Endothelial cell of umbilical vein (primary cell): ENCODE data around the gene TAS2R39. TPM values are rescaled to one million over a fixed set of nuclear protein-coding genes. Genes with fewer than 3 reads are reported as not detected.

ENCODE experiments used
- BruUV-seq: library from RNA; stranded (reverse); fragments of 400-500 nt; replicated peaks from 2 replicates; lab custom pipeline; 2021; lab: Mats Ljungman, UMichigan
- CTCF ChIA-PET: fragments of 300-600, 350-600 bp; sonication (Branson Sonifier 250); formaldehyde crosslinking; loops from one replicate; lab custom pipeline; 2021; ENCODE audit warnings: antibody characterized with exemption, inconsistent platforms; lab: Charles Lee
- POLR2A ChIA-PET: fragments of 300-600, 350-600 bp; sonication (Branson Sonifier 250); formaldehyde crosslinking; loops from one replicate; lab custom pipeline; 2021; ENCODE audit warnings: antibody characterized with exemption, inconsistent platforms; lab: Charles Lee
- DNase-seq: peaks from one replicate; pipeline ENCODE4 v3.0.0-alpha.2; 2011; ENCODE audit warnings: low read depth, low spot score
- FAIRE-seq: peaks from 2 replicates; lab custom pipeline; 2011; peaks lifted over from hg19 to GRCh38; lab: Jason Lieb, UNC
- H2AFZ ChIP-seq: 2 replicates; pipeline ENCODE4 v1.6.0; 2012; ENCODE audit warnings: low read depth, low read length, control low read depth, inconsistent platforms
- H3K27ac ChIP-seq: 2 replicates; pipeline ENCODE4 v1.5.1; 2011; ENCODE audit warnings: low read depth, mild to moderate bottlenecking, control low read depth, low read length, moderate library complexity; ENCODE audit not compliant: insufficient read depth
- H3K27me3 ChIP-seq, 2 experiments: 2 replicates each; pipeline versions ENCODE4 v1.6.0 to v1.6.1; 2011; ENCODE audit warnings: low read length in 2 of 2, mixed read lengths in 1 of 2; ENCODE audit not compliant: control insufficient read depth in 2 of 2, insufficient read depth in 2 of 2
- H3K36me3 ChIP-seq, 2 experiments: 2 replicates in 1 of 2; 3 replicates in 1 of 2; pipeline ENCODE4 v1.5.1; 2011; ENCODE audit warnings: low read length in 2 of 2, mild to moderate bottlenecking in 1 of 2, moderate library complexity in 1 of 2; ENCODE audit not compliant: control insufficient read depth in 2 of 2, insufficient read depth in 2 of 2; ENCODE audit errors: extremely low read depth in 1 of 2
- H3K4me1 ChIP-seq: 3 replicates; pipeline ENCODE4 v1.5.1; 2011; ENCODE audit warnings: mild to moderate bottlenecking, low read length; ENCODE audit not compliant: control insufficient read depth, insufficient read depth; ENCODE audit errors: extremely low read depth
- H3K4me2 ChIP-seq: 2 replicates; pipeline ENCODE4 v1.6.1; 2011; ENCODE audit warnings: low read length, control low read depth, mixed read lengths; ENCODE audit not compliant: insufficient read depth
- H3K4me3 ChIP-seq, 3 experiments: fragments of 200-600 bp in 1 of 3; sonication (generic), shearing (Covaris generic) in 1 of 3; replicated peaks in 1 of 3; 2 replicates each; pipeline ENCODE4 v1.5.1; 2011 to 2016; ENCODE audit warnings: control low read depth in 3 of 3, low read length in 3 of 3, mild to moderate bottlenecking in 2 of 3, inconsistent platforms in 1 of 3, low read depth in 1 of 3, moderate library complexity in 1 of 3; ENCODE audit not compliant: insufficient read depth in 1 of 3
- H3K79me2 ChIP-seq: 2 replicates; pipeline ENCODE4 v1.6.0; 2012; ENCODE audit warnings: low read length, inconsistent platforms; ENCODE audit not compliant: control insufficient read depth, insufficient read depth
- H3K9ac ChIP-seq: replicated peaks from 2 replicates; pipeline ENCODE3; 2011; ENCODE audit warnings: low read length, control low read depth; ENCODE audit not compliant: insufficient read depth; ENCODE audit errors: extremely low read depth
- H3K9me1 ChIP-seq: replicated peaks from 3 replicates; pipeline ENCODE4 v1.6.0; 2011; ENCODE audit warnings: mild to moderate bottlenecking, low read length; ENCODE audit not compliant: control insufficient read depth, insufficient read depth; ENCODE audit errors: extremely low read depth
- H3K9me3 ChIP-seq: replicated peaks from 2 replicates; pipeline ENCODE4 v1.5.1; 2012; ENCODE audit warnings: low read length, inconsistent platforms; ENCODE audit not compliant: control insufficient read depth, insufficient read depth
- H4K20me1 ChIP-seq: replicated peaks from 2 replicates; pipeline ENCODE3; 2011; ENCODE audit warnings: mild to moderate bottlenecking, low read length; ENCODE audit not compliant: control insufficient read depth, insufficient read depth; ENCODE audit errors: extremely low read depth
- EZH2 ChIP-seq: IDR thresholded peaks from 2 replicates; pipeline ENCODE4 v1.6.1; 2012; ENCODE audit warnings: borderline replicate concordance, low read depth, mild to moderate bottlenecking, moderate library complexity, low read length, inconsistent platforms; ENCODE audit not compliant: severe bottlenecking
- FOS ChIP-seq: IDR thresholded peaks from 2 replicates; pipeline ENCODE4 v1.6.1; 2011; ENCODE audit warnings: mild to moderate bottlenecking, low read length, moderate library complexity, borderline replicate concordance; ENCODE audit not compliant: insufficient read depth
- GATA2 ChIP-seq: IDR thresholded peaks from 2 replicates; pipeline ENCODE4 v1.7.0; 2011; ENCODE audit warnings: low read depth, mild to moderate bottlenecking, moderate library complexity, mixed read lengths, low read length; ENCODE audit not compliant: insufficient read length, insufficient read depth
- JUN ChIP-seq: IDR thresholded peaks from 2 replicates; pipeline ENCODE4 v1.6.1; 2011; ENCODE audit warnings: borderline replicate concordance, low read depth; ENCODE audit not compliant: insufficient read length, insufficient read depth
- MYC ChIP-seq: IDR thresholded peaks from one replicate; pipeline ENCODE4 v1.6.1; 2011; ENCODE audit warnings: mild to moderate bottlenecking, low read depth, low read length
- POLR2A ChIP-seq: IDR thresholded peaks from 2 replicates; pipeline ENCODE4 v1.6.1; 2012; ENCODE audit warnings: low read depth, mild to moderate bottlenecking, control low read depth, low read length
- POLR2AphosphoS5 ChIP-seq: IDR thresholded peaks from 2 replicates; pipeline ENCODE4 v1.6.1; 2012; ENCODE audit warnings: low read depth, mild to moderate bottlenecking, control low read depth, low read length, moderate library complexity; ENCODE audit not compliant: insufficient read depth
- dilution Hi-C: fragments of 300-500 bp; cut with MboI; formaldehyde crosslinking; loops from one replicate; pipeline ENCODE4 v1.15.0; 2019; ENCODE audit warnings: low sequenced_read_pairs; ENCODE audit not compliant: extremely low pct_ligation_motif_present
- intact Hi-C: fragments of 100-400 bp; cut with micrococcal nuclease; formaldehyde crosslinking; loops from one replicate; pipeline ENCODE4 v1.10.0; 2022
- polyA plus RNA-seq, 4 experiments: library from polyadenylated mRNA; depleted of rRNA in 3 of 4; stranded (reverse) in 3 of 4; unstranded in 1 of 4; fragments of >200 nt; gene quantifications; 2 replicates each; pipeline versions ENCODE4 v1.2.1 to v1.2.3, GENCODE V29; 2011 to 2012; ENCODE audit warnings: missing spikeins in 1 of 4
- total RNA-seq: library from RNA; stranded (reverse); gene quantifications from 2 replicates; pipeline ENCODE4 v1.2.3, GENCODE V29; 2021
- TF ChIP-seq, protein P1 (sequence below), 2 donors: IDR thresholded peaks; 1 replicate in 1 of 2; 2 replicates in 1 of 2; pipeline ENCODE4 v1.5.1; 2011; ENCODE audit warnings: low read length in 2 of 2, mild to moderate bottlenecking in 2 of 2, moderate library complexity in 2 of 2, control low read depth in 1 of 2, inconsistent platforms in 1 of 2, low read depth in 1 of 2; ENCODE audit not compliant: insufficient read depth in 1 of 2; ENCODE audit errors: extremely low read depth in 1 of 2
- TF ChIP-seq, protein P2 (sequence below): IDR thresholded peaks from 2 replicates; pipeline ENCODE4 v1.6.1; 2011; ENCODE audit not compliant: insufficient read depth, insufficient read length

TAS2R39 gene
- total and polyA plus RNA-seq, 2 donors (not counting 3 experiments of a cell fraction or from before 2014, with no cell fraction given) = not detected

DNA sequence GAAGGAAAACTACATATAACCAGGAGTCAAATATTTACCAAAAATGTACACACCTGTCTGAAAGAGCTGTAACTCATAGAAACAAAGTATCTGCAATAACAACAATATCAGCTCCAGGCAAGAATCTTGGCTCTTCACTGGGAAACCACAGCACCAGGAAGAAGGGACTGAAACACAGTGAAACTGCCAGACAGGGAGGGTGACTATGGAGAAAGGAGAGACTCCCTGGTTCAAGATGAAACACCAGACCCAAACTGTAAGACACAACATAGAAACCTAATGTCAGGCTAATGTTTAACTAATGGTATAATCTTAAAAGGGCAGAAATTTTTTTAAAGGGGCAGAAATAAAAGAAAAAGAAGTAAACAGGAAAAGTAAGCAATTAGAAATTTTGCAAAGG is 11.5 kb upstream of the TAS2R39 start:
- no peaks in the 10 kb centered on the region for H4K20me1 ChIP-seq
- no peak overlapping the region for H2AFZ ChIP-seq
- dilution Hi-C loops (no loop called here), intact Hi-C loops (no loop called here)
- no peak overlapping the region for H3K4me2 ChIP-seq
- no peaks in the 10 kb centered on the region for H3K79me2 ChIP-seq
- DNase-seq (no peak), FAIRE-seq (no peak)
- BruUV-seq = no TSS peak
- no peaks in the 10 kb centered on the region for H3K9me1 ChIP-seq
- ChIA-PET CTCF (no interaction called here), POLR2A (no interaction called here)
- H3K4me1 ChIP-seq = no peaks in the 10 kb centered on the region
- no peaks in the 10 kb centered on the region for H3K9me3 ChIP-seq
- no peak overlapping the region for H3K4me3 ChIP-seq
- H3K36me3 ChIP-seq = no peaks in the 10 kb centered on the region
- no peaks in the 10 kb centered on the region for H3K27me3 ChIP-seq
- TF ChIP-seq FOS (no peak), MYC (no peak), GATA2 (no peak), EZH2 (no peak), JUN (no peak), POLR2A (no peak), POLR2AphosphoS5 (no peak)
- TF ChIP-seq, protein P1, sequence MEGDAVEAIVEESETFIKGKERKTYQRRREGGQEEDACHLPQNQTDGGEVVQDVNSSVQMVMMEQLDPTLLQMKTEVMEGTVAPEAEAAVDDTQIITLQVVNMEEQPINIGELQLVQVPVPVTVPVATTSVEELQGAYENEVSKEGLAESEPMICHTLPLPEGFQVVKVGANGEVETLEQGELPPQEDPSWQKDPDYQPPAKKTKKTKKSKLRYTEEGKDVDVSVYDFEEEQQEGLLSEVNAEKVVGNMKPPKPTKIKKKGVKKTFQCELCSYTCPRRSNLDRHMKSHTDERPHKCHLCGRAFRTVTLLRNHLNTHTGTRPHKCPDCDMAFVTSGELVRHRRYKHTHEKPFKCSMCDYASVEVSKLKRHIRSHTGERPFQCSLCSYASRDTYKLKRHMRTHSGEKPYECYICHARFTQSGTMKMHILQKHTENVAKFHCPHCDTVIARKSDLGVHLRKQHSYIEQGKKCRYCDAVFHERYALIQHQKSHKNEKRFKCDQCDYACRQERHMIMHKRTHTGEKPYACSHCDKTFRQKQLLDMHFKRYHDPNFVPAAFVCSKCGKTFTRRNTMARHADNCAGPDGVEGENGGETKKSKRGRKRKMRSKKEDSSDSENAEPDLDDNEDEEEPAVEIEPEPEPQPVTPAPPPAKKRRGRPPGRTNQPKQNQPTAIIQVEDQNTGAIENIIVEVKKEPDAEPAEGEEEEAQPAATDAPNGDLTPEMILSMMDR (IDR thresholded peaks at IDR 0.05; ENCODE audit: extremely low read depth in 1 of 2, insufficient read depth in 1 of 2, low read depth in 1 of 2, low read length in 2 of 2) = no peak
- TF ChIP-seq, protein P2, sequence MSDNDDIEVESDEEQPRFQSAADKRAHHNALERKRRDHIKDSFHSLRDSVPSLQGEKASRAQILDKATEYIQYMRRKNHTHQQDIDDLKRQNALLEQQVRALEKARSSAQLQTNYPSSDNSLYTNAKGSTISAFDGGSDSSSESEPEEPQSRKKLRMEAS = no peak
- H3K9ac ChIP-seq = no peak overlapping the region
- no peak overlapping the region for H3K27ac ChIP-seq
